Measurements from ENCODE around the gene CLCA2.

CLCA2 gene

DNA sequence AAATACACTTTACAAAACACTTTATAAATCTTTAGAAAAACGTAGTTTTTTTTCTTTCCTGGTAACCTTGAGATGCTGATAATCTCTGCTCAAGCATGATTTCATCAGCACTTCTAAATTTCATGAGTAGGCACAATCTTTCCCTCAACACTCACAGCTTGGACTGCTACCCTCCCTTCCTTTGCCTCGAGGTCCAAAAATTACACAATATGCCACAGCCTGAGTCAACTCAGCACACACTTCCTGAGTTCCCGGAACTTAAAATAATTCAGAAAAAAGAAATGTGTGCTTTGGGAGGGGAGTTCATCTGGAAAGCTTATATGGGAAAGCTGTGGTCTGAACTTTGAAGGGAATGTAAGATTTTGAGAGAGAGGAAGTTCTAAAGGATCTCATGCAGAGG, 5.9 kb downstream of the CLCA2 start:
- DNase-seq = peak; percentile 35

DNA sequence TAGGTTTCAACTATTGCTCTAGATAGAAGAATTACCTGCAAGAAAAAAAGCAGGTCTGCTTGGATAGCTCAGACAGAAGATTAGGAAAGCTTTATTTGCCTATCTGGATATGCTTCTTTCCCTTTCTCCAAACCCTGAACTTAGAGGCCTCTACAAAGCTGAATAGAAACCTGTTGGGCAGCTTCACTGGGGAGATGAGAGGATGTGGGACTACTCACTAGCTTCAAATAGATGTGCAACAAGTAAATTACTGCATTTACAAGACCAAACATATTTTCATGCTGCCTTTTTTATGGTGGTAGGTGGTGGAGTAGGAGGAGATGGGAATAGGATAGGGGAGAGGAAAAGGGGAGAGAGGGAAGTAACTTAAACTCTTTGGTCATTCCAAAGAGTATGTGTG, 6.4 kb downstream of the CLCA2 start:
- no peak for DNase-seq

DNA sequence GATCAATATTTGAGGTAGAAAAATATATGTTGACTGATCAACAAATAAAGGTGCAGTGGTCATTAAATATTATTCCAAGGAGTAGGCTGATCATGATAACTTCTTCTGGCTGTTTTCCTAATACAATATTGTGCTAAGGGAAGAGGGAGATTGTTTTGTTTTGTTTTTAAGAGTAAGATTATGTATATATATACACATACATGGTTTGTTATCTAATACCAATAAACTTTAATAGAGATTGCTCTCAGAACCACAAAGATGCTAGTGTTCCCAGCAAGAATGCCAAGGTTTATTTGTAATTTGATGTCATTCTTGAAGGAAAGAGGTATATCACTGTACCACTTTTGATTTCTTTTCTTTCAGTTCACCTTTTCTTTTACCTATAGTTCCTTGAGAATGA, 10.1 kb downstream of the CLCA2 start:
- DNase-seq = no peak

DNA sequence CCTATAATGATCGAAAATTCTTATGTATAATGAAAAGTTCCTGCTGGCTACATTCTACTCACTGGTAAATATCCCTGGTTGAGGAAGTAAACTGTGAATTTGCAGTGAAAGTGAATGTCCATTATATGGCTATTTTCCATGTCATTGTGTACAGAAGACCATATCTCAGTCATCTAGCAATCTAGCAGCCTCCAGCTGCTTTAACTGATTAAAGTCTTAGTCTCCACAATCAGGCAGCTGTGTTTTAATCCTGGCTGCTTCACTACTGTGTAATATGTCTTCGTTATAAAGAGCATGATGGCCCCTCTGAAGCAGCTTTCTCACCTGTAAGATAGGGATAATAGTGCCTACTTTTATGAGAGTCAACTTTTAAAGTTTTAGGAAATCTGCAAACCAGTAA, 11.4 kb downstream of the CLCA2 start:
- DNase-seq = peak; percentile 21

DNA sequence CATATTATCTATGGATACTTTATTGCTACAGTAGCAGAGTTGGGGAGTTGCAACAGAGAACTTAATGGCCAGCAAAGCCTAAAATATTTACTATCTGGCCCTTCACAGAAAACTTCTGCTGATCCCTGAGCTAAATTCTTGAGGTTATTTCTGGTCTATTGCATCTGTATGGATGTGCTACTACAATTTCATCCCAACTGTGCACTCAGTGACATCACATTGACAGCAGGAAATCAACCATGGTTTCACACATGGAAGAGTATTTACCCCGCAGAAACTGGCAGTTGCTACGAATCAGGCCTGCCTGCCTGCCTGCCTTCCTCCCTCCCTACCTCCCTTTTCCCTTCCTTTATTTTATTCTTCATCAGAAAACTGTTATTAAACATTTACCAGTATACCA, 12.1 kb downstream of the CLCA2 start:
- no peak for DNase-seq

DNA sequence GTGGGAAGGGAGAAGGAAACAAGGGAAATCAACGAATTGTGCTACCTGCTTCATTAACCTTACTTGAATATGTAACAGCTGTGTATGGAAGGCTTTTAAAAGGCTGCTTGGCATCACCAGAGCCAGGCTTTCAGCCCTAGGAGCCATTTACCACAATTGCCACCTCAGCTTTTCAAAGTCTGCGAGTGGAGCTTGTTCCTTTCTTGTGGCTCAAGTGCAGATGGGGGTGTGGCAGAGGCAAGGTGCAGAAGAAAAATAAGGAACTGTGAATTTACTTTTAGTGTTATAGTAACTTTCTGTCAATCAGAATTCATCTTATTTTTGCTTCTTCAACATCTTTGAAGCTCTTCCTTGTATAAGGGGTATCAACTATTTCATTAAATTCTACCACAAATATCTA, 17.6 kb downstream of the CLCA2 start:
- DNase-seq = no peak

DNA sequence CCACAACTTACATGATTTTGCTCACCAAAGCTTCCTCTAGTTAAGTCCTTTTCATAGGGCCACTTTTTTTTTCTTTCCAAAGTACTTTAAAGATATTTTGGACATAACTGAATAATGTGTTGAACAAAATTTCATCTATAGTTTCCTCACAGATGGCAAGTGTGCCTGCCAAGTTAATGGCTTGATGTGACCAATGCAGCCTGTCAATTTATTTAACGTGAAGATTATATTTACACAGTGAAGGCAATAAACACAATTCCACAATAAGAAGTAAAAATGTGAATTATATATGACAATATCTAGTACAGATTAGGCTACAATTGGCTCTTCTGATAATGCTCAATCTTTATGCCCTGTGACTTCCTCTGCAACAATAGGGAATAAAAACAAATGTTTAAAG, 18.0 kb downstream of the CLCA2 start:
- no peak for DNase-seq

DNA sequence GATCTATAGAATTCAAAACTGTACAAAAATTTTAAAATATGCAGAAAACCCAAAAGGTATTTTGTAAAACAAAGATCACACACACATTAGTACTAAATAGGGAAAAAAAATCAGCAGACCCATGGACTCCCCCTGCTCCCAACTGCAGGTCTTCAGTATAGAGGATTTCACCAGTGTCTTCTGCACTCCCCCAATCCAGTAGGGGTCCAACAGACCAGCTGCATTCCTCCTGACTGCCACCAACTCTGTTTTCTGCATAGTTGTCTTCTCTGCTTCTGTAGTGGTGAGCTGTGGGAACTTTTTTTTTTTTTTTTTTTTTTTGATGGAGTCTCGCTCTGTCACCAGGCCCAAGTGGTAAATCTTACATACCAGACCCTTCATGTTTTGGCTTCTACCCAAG, 21.9 kb downstream of the CLCA2 start:
- DNase-seq = no peak

DNA sequence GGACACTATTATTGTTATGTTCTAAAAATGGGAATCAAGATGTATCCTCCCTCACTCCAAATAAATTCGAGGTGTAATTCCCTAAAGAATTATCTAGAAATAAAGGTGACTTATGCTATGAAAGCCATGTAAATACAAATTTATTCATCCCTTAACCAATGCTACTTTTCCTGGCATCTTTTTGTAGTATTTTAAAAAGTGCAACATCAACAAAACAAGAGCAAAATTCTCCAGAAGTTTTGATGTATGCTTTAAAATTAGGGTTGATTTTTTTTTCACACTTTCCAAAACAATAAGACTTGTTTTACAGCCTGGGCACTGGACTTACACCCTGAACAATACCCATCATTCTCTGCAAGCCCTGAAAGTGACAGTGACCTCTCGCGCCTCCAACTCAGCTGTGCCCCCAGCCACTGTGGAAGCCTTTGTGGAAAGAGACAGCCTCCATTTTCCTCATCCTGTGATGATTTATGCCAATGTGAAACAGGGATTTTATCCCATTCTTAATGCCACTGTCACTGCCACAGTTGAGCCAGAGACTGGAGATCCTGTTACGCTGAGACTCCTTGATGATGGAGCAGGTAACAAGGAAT, 23.3 kb downstream of the CLCA2 start:
- DNase-seq = no peak

DNA sequence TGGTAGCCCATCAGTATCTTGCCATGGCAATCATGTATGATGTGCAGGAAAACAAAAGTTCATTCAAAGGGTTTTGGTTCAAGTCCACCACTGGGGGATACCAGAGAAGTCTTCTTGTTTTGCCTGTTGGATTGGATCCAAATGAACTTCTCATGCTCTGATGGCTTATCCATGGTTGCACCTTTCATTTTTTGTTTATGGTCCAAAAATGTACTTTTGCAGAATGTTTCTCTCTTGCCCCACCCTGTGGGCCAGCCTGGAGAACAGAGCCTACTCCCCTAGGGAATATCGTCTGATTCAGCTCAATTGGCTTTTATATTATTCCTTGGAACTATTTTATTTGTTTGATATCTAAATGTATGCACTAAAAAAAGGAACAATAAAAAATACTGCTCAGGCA, 24.7 kb downstream of the CLCA2 start:
- peak; percentile 88 for DNase-seq

DNA sequence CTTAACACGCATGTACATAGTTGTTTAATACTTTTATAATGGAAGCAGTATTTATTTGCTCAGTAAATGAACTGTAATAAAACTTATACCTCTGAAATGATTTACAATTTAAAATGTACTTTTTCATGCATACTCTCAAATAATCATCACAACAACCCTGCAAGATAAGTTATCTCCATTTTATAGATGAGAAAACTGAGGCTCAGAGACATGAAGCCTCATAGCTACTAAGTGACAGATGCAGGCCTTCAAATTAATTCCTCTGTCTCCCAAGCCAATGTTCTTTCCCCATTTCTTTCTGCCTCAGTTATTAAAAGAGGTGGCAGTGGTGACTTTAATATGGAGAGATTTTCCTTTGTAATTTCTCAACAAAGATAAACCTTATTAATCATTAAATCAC, 25.1 kb downstream of the CLCA2 start:
- no peak for DNase-seq

DNA sequence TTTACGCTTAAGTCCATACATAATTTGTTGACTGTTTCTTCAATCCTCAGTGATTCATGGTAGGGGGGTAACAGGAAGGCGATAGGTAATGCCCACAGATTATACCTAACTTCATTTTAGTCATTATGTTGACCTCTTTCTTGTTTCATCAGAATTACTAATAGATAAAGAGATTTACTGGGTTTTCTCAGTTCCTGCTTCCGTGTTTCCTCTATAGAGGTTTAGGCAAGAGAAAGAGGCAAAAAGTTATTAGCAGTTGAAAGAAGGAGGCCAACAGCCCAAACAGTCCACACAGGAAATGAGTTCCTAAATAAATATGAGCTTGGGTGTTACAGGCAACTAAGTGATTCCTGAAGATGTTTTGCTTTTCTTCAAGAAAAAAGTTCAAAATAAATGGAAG, 26.9 kb downstream of the CLCA2 start:
- DNase-seq = no peak

DNA sequence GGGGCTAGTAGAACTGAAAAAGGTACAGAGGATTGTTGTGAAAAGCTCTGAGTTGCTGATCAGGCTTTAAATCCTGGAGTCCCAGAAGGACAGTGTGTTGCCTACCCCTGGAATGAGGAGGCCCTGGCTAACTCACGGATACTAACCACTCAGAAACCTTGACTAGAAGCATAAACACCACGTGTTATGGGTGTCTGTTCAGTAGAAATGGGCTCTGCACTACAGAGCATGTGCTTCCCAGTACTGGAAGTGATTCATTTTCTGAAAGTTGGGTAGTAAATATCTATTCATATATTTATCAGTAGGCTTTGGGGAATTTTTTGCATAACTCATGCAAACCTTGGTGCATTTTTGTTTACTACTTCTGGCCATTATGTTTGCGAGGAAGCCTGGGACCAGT, 29.7 kb downstream of the CLCA2 start:
- no peak for DNase-seq

DNA sequence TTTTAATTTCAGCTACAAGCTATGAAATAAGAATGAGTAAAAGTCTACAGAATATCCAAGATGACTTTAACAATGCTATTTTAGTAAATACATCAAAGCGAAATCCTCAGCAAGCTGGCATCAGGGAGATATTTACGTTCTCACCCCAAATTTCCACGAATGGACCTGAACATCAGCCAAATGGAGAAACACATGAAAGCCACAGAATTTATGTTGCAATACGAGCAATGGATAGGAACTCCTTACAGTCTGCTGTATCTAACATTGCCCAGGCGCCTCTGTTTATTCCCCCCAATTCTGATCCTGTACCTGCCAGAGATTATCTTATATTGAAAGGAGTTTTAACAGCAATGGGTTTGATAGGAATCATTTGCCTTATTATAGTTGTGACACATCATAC, 31.1 kb downstream of the CLCA2 start:
- peak; percentile 84 for DNase-seq

DNA sequence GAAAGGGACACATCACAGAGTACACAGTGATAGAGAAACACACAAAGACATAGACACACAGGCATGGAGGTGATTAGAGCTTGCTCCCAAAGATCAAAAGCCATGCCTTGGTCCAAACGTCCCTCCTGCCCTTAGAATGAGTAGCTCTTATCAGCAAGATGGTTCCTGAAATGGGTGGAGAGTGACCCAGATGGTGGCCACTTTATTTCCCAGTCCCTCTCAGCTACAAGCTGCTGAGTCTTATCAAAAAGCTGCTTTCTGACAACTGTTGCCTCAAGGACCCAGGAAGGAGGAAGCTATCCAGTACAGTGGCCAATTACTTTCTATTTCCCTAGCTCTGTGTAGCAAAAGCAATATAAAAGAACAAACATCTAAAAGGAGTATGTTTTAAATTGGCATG, 37.0 kb downstream of the CLCA2 start:
- DNase-seq = peak; percentile 80

DNA sequence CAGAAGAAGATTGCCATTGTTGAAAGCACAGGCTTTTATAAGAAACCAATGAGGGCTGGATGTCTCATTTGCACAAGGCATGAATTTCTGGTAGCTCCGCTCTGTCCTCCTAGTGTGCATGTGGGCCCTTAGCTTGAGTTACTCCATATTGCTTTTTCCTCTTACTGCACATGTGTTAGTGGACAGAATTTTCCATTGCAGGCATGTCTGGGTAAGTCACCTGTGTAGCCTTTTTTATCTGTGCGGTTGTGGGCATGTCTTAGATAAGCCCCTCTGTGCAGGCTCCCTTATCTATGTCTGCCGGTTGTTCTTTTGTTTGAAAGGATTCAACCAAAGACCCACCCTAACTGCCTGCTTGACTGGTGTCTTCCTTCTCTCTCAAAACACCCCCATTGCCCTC, 37.5 kb downstream of the CLCA2 start:
- peak; percentile 94 for DNase-seq

DNA sequence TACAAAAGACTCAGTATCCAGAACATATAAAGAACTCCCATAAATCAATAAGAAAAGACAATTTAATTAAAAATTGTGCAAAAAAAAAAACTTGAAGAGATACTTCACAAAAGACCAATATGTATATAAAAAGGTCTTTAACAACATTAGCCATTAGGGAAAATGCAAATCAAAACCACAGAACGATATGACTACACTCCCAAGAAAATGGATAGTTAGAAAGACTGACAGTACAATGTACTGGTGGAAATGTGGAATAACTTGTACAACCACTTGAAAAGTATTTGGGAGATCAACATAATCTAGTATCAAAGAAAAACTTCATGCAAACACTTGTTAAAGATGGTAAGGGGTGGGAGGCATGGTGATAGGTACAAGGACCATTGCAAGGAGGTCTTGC, 40.8 kb downstream of the CLCA2 start:
- DNase-seq = no peak

DNA sequence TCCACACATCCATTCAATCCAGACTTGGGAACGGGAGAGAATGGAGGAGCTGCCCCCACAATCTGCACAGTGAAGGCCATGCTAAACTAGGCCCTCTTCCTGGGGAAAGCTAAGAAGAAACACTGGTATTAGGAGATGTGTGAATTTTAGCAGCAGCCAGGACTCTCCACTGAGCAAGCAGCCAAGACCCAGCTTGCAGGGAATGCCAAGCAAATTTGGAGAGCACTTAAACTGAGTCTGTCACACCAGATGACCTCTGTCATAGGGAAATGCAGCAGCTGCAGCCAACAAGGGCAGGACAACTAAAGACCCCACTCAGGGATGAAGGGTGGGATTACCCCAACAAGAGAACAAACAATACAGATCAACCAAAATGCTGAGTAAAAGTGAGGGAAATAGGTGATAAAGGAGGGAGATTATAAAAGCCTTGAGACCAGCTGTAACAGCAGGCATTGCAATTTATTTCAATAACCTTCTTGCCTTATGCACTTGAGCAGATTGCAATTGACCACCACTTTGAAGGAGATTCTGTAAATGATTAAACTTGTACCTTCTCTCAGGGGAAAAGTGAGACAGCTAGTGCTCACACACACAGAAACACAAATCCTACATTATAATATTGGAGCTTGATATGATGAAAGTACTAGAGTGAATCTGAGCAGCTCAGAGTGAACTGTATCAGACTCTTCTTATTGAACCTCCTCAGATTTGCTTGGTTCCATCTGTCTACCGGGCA, 42.3 kb downstream of the CLCA2 start:
- DNase-seq = no peak

DNA sequence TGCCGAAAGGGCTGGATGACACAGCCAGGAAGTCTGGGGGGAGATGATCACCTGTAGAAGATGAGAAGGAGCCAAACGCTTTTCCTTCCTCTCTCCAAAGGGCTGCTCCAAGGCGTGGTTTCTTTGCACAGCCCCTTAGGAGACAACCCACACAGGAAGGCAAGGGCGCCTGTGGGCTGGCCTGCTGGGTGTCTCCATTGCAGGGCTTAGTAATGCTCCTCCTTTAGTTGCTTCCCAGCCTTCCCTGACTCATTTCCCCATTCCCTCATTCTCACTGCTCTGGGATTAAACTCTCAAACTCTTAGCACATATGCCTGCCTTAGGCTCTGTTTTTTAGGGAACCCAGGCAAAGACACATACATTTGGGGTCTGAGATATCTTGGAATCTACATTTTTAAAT, 43.0 kb downstream of the CLCA2 start:
- DNase-seq = no peak

DNA sequence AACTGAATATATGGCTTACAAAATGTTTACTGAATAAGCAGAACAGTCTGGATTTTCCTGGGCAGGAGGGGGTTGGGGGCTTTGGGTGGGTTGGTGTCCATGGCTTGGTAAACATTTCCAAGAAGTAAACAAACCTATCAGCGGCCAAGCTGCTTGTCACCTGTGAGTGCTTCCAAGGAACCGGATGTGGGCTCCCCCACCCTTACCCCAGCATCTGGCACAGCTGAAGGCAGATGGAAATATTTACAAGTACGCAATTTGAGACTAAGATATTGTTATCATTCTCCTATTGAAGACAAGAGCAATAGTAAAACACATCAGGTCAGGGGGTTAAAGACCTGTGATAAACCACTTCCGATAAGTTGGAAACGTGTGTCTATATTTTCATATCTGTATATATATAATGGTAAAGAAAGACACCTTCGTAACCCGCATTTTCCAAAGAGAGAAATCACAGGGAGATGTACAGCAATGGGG, 44.6 kb downstream of the CLCA2 start, which contains the start of gene CLCA1:
CLCA1 (plus strand) TSS at position 427 of the 477 bp plus-strand sequence; CDS start at position 472, 45 bp downstream.
- no peak for DNase-seq

DNA sequence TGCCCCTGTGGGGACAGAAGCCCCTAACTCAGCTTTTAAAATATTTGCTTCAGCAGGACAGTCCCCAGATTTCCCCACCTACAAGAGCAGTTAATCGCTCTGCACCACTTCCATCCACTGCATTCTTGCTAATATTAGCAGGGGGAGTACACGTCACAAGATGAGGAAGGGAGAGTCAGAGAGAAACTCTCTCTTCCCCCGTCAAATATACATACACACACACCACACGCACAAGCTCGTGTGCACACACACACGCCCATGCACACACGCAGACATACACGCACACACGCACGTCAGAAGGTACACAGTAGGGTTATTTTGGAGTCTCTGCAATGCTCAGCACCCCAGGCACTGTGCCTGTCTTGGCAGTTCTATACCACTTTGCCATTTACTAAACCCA, 46.9 kb downstream of the CLCA2 start:
- no peak for DNase-seq

DNA sequence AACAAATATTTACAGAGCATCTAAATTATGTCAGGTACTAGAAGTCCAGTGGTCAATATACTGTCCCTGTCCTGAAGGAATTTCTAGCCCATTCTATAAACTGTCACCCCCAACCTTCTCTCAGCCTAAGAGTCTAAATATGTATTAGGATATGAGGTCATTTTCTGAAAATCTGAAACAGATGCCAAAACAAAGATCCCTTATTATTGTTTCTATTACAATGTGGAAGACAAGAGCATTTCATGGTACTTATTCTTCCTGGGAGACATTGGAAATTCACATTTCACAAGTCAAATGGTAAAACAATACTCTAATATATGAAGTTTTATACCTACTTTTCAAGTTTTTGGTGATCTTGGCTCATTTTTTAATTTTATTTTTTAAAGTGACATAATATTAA, 47.3 kb downstream of the CLCA2 start:
- no peak for DNase-seq

DNA sequence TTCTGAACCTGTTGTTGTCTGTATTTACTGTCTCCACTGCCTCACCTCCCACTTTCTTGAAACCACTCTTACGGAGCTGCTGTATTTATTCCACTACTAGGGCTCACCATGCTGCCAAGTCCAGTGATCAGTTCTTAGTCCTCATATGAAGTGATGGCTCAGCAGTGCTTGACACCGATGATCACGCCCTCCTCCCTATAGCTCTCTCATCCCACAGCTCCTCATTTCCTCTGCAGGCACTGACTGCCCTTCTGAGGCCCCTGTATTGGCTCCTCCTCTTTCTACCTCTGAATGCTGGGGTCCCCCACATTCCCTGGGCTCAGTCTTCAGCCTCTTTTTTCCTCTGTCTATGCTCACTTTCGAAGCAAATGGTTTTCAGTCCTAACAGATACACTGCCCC, 48.2 kb downstream of the CLCA2 start:
- DNase-seq = no peak

DNA sequence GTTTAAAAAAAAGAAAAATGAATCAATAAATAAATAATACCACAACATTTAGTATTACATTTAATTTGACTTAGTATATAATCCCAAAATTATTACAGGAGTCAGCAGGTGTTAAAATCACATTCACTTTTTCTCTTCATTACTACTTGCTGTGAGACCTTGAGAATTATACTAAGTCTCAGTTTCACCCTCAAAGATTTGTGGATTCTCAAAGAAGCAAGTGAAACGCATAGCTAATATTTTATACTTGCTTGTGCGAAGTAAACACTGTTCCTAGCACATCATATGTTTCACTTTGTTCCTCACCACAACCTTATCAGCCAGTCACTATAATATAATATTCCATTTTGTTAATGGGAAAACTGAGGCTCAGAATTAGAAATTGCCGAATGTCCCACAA, 48.8 kb downstream of the CLCA2 start:
- DNase-seq = no peak

DNA sequence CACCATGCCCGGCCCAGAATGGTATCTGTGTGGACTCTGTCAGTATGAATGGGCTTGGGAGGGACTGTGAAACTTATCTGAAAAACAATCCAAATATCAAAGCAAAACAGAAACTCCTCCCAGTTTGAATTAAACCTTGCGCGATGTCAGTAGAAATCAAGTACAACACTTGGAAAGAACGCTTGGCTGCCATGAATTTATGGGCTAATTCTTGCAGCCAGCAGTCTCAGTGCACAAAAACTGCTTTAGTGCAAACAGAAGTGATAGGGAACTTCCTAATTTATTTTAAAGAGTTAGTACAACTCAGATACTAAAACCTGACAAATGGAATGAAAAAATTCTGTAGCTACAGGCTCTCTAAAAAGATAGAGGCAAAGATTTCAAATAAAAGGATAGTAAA, 53.3 kb downstream of the CLCA2 start:
- no peak for DNase-seq

Data from hematopoietic multipotent progenitor cell treated with erythropoietin and hydrocortisone succinate and interleukin-3 and kit ligand, for 8 days (in vitro differentiated cells).